Measurements from ENCODE around the gene FAT1.

FAT1 gene

DNA sequence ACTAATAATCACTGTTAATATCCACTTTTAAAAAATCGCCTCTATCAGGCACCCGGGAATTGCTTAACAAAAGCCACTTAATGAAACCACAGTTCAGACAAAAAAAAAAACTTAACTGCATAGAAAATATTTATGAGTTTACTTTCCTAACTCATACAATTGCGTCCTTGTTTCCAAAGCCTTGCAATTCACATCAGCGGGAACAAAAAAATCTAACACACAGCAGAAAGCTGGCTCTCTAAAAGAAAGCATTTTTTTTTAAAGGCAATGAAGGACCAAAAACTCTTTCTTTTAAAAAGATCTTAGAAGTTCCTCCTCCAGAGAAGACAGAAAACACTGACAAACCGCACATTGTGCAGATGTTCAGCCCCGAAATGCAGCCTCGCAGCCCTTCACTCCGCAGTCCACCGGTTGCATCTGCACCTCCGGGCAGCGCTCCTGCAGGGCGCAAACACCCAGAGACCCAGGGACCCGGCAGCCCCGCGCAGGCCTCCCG is 812 bp downstream of the FAT1 start:
- no peak for DNase-seq

DNA sequence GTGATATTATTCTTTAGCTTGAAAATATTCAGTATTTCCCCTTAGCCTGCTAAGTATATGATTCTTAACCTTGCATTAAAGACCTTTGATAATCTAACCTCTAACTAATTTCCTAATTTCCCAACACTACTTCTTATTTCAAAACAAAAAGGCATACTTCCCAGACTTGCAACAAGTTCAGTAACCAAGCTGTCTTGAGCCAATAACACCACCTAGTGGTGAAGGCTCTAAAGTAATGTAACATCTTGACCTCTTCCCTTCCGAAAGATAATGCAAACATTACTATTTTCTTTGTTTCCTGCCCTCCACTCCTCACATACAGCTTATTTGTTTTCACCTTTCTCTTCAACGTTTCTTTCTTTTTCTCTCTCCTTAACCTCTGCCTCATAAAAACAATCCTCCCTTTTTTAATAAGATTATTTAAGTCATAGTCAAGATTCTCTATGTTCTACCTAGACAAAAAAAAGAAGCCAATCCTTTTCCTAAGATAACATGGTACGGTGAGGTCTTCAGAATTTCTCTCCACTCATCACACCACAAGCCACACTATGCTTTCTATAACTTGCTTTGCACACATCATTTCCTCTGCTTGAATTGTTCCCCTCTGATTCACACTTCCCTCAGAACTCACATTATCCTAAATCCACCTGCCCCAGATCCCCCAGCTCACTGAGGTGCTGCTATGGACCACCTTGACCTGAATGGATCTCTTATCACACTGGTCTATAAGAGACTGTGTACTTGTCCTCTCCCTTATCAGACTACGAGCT is 3.5 kb downstream of the FAT1 start:
- no peak for DNase-seq

DNA sequence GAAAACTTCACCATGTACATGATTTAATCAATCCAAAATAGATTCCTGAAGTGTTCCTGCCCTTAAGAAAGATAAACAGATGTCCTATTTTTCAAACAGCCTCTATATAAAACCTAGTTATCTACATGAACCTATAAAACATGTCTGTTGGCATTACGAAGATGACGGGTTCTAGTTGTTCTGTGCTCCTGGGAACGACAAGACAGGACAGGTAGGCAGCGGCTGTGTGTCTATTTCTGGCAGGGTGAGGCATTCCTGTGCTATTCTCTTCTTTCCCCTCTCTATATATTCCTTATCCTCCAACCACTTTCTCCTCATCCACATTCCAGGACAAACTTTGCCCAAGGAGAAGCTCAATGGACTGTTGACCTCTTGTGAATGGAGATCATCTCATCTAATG is 6.1 kb downstream of the FAT1 start:
- DNase-seq = no peak

DNA sequence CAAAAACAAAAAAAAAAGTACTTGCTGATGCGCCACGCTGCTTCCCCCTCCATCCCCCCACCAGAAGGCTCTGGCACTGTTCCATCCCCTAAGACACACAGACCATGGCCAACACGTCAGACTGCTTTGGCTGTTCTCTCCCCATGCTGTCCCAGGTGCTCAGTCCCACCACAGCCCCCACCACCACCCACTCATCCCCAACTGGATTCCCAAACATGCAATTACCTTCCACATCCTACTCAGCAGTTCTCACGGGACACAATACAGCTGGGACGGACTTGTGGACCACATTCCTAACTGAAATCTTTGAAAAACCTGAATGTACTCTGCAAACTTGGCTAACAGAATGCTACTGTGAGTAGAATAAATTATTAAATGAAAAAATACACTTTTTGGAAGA is 8.6 kb downstream of the FAT1 start:
- no peak for DNase-seq

DNA sequence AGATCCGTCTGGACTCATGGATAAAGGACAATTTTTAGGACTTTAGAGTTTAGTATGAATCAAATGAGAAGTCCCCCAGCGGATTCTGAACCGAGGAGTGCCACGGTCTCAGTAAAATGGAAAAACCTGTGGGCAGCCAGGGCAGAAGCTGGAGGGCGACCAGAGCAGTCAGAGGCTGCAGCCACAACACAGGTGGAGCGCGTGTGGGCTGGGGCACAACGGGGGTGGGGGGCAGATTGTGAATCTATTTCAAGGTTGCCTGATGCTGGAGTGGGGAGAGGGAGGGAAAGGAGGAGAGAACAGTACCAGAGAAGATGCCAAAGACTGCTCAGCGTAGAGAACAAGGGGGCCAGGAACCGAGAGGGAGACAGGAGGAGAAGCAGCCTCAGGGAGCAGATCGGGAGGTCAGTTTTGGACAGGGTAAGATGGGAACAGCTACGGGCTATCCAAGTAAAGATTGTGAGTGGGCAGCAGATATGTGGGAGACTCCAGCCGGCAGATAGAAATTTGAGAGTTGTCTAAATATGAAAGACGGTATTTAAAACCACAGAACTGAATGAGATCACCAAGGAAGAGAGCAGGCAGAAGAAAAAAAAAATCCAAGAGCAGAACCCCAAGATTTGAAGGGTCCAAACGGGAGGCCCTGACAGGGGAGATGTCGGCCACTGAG is 9.5 kb downstream of the FAT1 start:
- no peak for DNase-seq

- DNase-seq = no peak
These were observed 11.0 kb downstream of the FAT1 start for GRCh38 chr4:186712690-186713089.

- DNase-seq = no peak
These were observed 13.0 kb downstream of the FAT1 start for GRCh38 chr4:186710521-186711119.

DNA sequence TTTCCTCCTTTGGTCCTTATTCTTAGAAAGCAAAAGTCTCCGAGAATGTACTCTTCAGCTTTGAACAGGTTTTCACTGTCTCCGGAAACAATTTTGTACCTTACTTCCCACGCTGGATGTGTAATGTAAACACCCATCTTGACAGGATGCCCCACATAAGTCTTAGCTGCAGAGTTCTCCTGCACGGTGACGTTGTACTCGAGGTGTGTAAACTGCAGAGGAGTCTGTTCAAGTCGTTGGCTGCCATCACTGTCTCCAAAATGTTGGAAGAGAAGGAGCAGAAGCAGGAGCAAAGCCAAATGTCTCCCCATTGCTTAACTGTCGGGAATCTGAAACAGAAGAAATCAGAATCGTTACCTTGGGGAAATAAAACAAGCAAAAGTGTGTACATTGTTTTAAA is 14.1 kb downstream of the FAT1 start:
- DNase-seq = no peak

DNA sequence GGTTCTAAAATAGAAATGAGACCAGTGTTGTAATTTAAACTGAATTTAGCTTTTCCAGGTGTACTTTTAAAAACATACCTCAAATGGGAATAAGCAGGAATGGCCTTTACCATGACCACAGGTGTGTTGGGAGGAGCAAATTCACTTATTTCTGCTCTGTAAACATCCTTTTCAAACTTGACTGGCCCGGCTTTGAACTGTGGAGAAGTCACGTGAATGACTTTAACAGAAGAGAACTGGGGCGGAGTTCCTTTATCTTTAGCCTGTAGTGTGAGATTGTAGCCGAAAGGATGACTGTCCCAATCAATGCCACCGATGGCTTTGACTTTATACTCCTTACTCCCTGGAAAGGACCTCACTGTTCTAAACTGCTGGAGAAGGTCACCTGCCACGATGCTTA is 15.1 kb downstream of the FAT1 start:
- no peak for DNase-seq

- no peak for DNase-seq
These were observed 15.7 kb downstream of the FAT1 start for GRCh38 chr4:186707996-186708395.

DNA sequence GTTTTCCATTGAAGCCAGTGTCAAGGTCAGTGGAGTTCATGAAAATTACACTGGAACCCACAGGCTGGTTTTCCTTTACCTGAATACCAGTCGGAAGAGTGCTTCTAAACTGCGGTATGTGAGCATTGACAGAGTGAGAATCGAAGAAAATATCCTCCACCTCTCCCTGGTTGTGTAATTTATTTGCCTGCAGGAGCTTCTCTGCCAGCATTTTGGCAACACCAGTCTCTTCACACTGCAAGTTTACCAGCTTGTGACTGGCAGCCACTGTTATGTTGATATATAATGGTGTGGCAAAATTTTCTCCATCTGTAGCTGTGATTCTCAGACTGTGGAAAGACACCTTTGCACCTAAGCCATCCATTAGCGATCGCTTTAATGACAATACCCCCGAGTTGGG is 16.1 kb downstream of the FAT1 start:
- DNase-seq = no peak

DNA sequence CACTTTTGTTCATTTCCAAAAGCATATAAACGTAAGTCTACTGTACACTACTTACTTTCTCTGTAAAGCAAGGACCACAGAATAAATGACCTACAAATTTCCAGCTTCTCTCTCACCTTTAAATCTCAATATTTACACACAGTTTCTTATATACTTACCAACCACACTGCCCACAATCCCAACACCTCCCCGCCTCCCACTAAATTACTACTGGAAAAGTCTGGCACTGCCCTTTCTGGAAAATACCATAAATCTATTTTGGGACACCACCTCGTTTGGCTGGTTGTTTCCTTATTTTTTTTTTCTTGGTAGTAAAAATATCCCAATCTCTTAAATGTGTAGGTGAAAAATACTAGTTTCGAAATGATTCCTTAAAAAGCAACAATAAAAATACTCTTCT is 19.6 kb downstream of the FAT1 start:
- no peak for DNase-seq

GRCh38 chr4:186703510-186703909 is 20.1 kb downstream of the FAT1 start:
- DNase-seq = no peak

DNA sequence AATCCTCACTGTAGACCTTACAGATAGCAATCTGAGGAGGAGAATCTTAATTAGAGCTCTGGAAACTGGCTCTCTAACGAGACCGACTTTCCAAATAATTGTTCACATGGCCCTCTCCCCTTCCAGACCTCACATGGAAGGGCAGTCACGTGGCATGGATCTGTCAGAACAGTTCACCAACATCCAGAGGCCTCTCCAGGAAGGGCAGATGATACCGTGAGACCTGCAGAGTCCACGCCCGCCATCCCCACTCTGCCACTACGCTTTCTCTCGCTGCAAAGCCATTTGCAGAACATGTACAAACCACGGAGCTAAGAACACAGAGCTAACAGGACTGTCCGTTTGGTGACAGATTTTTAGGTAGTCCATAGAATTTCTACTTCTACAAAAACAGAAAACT is 20.7 kb downstream of the FAT1 start:
- no peak for DNase-seq

- DNase-seq = no peak
These were observed 21.4 kb downstream of the FAT1 start for GRCh38 chr4:186702297-186702696.

GRCh38 chr4:186701788-186702187 is 21.9 kb downstream of the FAT1 start:
- DNase-seq = no peak

DNA sequence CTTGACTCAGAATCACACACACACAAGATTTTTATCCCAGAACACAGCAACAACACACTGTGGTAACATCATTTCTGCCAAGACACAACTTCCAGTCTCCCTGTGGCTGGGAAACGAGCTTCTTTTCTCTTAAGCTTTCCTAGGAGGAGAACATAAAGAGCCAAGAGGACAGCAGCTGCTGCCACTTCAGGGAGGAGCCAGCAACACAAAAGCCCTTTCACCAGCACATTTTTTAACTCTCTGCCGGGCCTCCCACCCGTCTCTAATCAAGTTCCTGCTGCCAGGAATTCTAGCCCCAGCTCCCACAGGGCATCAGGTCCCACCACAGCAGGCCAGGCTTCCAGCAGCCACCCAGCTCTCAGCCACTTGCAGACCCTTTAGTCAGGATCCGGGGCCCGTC is 22.4 kb downstream of the FAT1 start:
- DNase-seq = no peak

DNA sequence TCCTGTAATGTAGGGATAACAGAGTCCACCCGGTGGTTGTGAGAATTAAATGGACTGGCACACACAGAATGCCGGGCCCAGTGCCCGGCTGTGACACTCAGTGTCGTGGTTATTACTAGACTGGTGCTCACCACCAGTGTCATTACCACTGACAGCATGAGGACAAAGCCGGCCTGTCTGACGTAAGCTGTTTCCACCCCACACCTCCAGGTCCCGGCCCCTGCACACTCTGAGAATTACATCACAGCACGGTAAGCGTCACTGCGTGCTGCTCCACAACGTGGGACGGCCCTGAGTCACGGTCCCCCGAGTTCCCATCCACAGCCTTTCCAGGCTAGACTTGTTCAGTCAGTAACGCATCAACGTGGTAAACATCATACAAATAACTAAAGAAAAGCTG is 22.9 kb downstream of the FAT1 start:
- no peak for DNase-seq

GRCh38 chr4:186699881-186700397 is 23.7 kb downstream of the FAT1 start:
- no peak for DNase-seq

GRCh38 chr4:186699298-186699697 is 24.4 kb downstream of the FAT1 start:
- DNase-seq = no peak

DNA sequence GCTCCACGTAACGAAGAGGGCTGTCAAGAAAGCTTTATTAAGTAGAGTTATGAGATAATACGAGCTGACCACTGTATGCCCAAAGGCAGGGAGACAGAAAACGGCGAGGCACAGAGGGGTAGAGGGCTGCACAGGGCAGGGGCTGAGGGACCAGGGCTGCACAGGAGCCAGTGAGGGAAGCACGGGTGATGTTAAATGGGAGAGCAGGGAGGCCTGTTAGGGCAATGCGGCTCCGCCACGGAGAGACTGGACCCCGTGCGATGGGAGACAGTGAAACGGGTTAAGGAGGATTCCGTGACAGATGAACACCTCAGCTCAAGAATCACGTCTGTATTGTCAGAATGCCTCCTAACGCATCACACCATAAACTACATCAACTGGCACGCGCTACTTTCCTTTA is 25.1 kb downstream of the FAT1 start:
- DNase-seq = no peak

DNA sequence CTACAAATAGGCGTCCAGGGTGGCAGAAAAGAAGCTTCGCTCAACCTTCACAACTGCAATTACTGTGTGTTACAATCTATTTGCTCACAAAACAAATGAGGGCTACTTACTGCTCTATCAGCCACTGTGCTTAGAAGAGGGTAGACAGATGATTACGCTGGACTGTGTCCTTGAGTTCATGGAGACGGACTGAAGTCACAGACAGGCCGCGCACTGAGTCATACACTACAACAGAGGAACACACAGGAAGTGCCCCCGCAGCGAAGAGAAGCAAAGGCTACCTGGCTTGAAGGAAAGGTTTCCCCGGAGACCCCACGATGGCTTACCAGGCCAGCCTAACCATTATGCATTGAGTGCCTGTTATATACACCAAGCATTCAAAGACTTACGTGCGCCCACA is 25.6 kb downstream of the FAT1 start:
- DNase-seq = no peak

- no peak for DNase-seq
These were observed 28.3 kb downstream of the FAT1 start for GRCh38 chr4:186695392-186695791.

GRCh38 chr4:186693894-186694293 is 29.8 kb downstream of the FAT1 start:
- no peak for DNase-seq

Measured in stimulated activated CD4-positive, alpha-beta T cell treated with anti-CD3 and anti-CD28 coated beads, Interleukin-4, amount 100 ng/mL, for 1 hour (primary cell).